NCI-H748 (cell line): ENCODE measurements around the gene CDCA4.
"Not testable (repeated sequence)": the region's sequence is repeated elsewhere in the genome, so short reads cannot be mapped to it uniquely, and the experiment has no call there.

Experiments used
- DNase-seq: peaks from one replicate; lab custom pipeline; 2025; ENCODE audit not compliant: unreplicated experiment; lab: John Stamatoyannopoulos, UW

Gene CDCA4

GRCh38 chr14:105058521-105059034 lies 37.7 kb upstream of the CDCA4 start:
- no peak for DNase-seq

- DNase-seq, result no peak
Measured at GRCh38 chr14:105056303-105056831, 35.5 kb upstream of the CDCA4 start.

- no peak for DNase-seq
Measured at GRCh38 chr14:105055736-105056302, 34.9 kb upstream of the CDCA4 start.

GRCh38 chr14:105055334-105055733 lies 34.5 kb upstream of the CDCA4 start:
- DNase-seq, result no peak

GRCh38 chr14:105053996-105054395 lies 33.1 kb upstream of the CDCA4 start:
- no peak for DNase-seq

- no peak for DNase-seq
Measured at GRCh38 chr14:105053421-105053820, 32.5 kb upstream of the CDCA4 start.

- DNase-seq, result no peak
Measured at GRCh38 chr14:105052110-105052458, 31.2 kb upstream of the CDCA4 start.

GRCh38 chr14:105051182-105052109 lies 30.6 kb upstream of the CDCA4 start:
- DNase-seq, result no peak

- peak; percentile 63 for DNase-seq
Measured at GRCh38 chr14:105050551-105050897, 29.6 kb upstream of the CDCA4 start.

- DNase-seq, result no peak
Measured at GRCh38 chr14:105049753-105050550, 29.1 kb upstream of the CDCA4 start.

GRCh38 chr14:105047283-105048016 lies 26.6 kb upstream of the CDCA4 start:
- DNase-seq, result no peak

GRCh38 chr14:105046891-105047282 lies 26.0 kb upstream of the CDCA4 start:
- DNase-seq, result no peak

GRCh38 chr14:105045710-105046326 lies 24.9 kb upstream of the CDCA4 start:
- DNase-seq, result peak; percentile 80

- no peak for DNase-seq
Measured at GRCh38 chr14:105043641-105044040, 22.8 kb upstream of the CDCA4 start.

- no peak for DNase-seq
Measured at GRCh38 chr14:105042813-105043212, 21.9 kb upstream of the CDCA4 start.

- no peak for DNase-seq
Measured at GRCh38 chr14:105041841-105042765, 21.2 kb upstream of the CDCA4 start.

GRCh38 chr14:105039458-105040205 lies 18.7 kb upstream of the CDCA4 start:
- no peak for DNase-seq

GRCh38 chr14:105035616-105036015 lies 14.7 kb upstream of the CDCA4 start:
- not testable (repeated sequence) for DNase-seq
